AG04450 (cell line): ENCODE data around the gene SAMD7. TPM values are rescaled to one million over a fixed set of nuclear protein-coding genes. Genes with fewer than 3 reads are reported as not detected.

Source experiments
- CTCF ChIA-PET: fragments of 300-600, 350-600 bp; formaldehyde crosslinking; extraction: SDS; loops from one replicate; lab custom pipeline; 2022; ENCODE audit warnings: antibody characterized with exemption, inconsistent platforms; lab: Charles Lee
- POLR2A ChIA-PET: fragments of 350-600 bp; formaldehyde crosslinking; extraction: SDS; loops from one replicate; lab custom pipeline; 2021; ENCODE audit warnings: antibody characterized with exemption, inconsistent platforms; lab: Yijun Ruan, JAX
- DNase-seq: peaks from one replicate; pipeline ENCODE4 v3.0.0-alpha.2; 2011; ENCODE audit warnings: low read depth, low spot score
- H3K27ac ChIP-seq: one replicate; pipeline ENCODE4 v1.5.1; 2012; ENCODE audit warnings: low read depth, low read length, control low read depth
- H3K27me3 ChIP-seq: one replicate; pipeline ENCODE4 v1.6.0; 2012; ENCODE audit warnings: low read length; ENCODE audit not compliant: control insufficient read depth, insufficient read depth
- H3K4me3 ChIP-seq: 2 replicates; pipeline ENCODE4 v1.5.1; 2011; ENCODE audit warnings: mild to moderate bottlenecking, low read depth, low read length, control low read depth
- H3K9me3 ChIP-seq: 2 replicates; pipeline ENCODE4 v1.5.1; 2012; ENCODE audit warnings: low read length; ENCODE audit not compliant: control insufficient read depth, insufficient read depth
- CTCF ChIP-seq: IDR thresholded peaks from 2 replicates; pipeline ENCODE4 v1.5.1; 2011; ENCODE audit warnings: low read depth, low read length, control low read depth, inconsistent platforms
- polyA plus RNA-seq: library from polyadenylated mRNA; depleted of rRNA; stranded (reverse); fragments of >200 nt; gene quantifications from 2 replicates; pipeline ENCODE4 v1.2.3, GENCODE V29; 2011

The SAMD7 gene
- polyA plus RNA-seq, 1 experiment: not detected

DNA sequence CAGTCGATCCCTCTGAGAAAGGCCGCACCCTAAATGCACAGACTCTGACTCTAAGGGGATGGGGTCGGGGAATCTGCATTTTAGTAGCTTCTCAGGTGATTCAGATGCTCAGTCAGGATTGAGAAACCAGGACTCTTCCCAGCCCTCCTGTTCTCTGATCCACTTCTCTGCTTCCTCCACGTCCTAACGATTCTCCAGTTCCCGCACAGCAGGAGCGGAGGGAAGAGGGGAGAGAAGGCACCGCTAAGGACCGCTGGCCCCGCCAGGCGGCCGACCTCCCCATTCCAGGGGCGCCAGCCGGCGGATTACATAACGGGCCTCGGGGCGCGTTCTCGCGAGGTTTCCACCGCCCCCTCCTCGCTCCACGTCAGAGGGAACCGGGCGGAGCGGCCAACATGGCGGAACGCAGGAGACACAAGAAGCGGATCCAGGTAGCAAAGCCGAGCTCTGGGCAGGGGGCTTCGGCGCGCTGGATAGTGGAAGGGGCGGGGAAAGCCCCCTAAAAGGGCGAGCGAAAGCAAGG lies 55.1 kb downstream of the SAMD7 start, which contains the start of gene SEC62:
Gene SEC62, plus strand, starts transcription at position 380 of the 523 bp plus-strand sequence. Its CDS starts 16 bp downstream, at position 396.
- CTCF ChIA-PET: interaction anchor here (0.5 to 0.8 kb wide), 3 partner anchors 9 to 203 kb away, joined by 3 to 12 read pairs (median 4); no protein-coding TSS in a partner anchor
- POLR2A ChIA-PET: interaction anchor here (0.9 to 1.5 kb wide), 4 partner anchors 10 to 202 kb away, joined by 3 to 5 read pairs (median 4); partner anchors contain the start of genes LRRC34 and LRRIQ4
- peak within 1 kb of the TSS; percentile 92 for H3K4me3 ChIP-seq
- no peaks in the 10 kb centered on the region; the same call in 1 of the 2 replicates for H3K9me3 ChIP-seq
- H3K27ac ChIP-seq: peak within 1 kb of the TSS; percentile 88
- H3K27me3 ChIP-seq: peaks cover 2% of the 10 kb centered on the region
- DNase-seq: peak; percentile 79
- peak; percentile 59 for TF ChIP-seq CTCF

GRCh38 chr3:169966951-169967915 lies 55.9 kb downstream of the SAMD7 start:
- peak; percentile 2 for DNase-seq
- H3K27me3 ChIP-seq: peaks cover 2% of the 10 kb centered on the region

DNA sequence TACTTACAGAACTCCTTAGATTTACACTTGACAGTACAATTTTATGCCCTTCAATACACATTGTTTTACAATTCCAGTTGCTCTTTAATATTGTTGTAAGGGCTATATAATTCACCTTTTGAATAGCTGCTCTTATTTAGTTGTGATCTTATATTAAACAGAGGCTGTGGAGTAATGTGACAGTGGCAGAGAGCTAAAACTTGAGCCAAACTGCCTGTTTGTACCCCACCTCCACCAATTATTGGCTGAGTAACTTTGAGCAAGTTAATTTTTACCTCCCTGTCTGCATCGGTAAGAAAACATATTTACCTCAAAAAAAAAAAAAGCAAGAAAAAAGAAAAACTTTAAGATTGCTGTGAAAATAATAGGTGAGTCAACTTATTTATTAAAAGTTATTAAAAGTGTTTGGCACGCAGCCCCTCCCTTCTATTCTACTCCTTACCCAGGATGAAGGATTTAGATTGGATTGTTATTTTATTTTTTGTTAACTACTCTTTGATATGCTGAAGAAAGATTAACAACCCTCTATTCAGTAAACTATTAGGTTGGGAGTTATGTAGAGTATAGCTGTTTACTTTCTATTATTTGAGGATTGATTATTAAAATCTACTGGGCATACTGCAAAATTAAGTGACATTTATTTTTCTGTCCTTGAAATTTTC lies 57.0 kb downstream of the SAMD7 start:
- CTCF ChIA-PET: interaction anchor here (0.6 kb wide), 1 partner anchor 135 kb away, joined by 3 read pairs; no protein-coding TSS in a partner anchor
- H3K9me3 ChIP-seq: no peaks in the 10 kb centered on the region; the same call in 1 of the 2 replicates
- DNase-seq: no peak
- H3K4me3 ChIP-seq: peak overlapping the region; percentile 92
- POLR2A ChIA-PET: interaction anchor here (1.0 to 1.1 kb wide), 2 partner anchors 11 to 388 kb away, joined by 4 to 5 read pairs; no protein-coding TSS in a partner anchor
- peaks cover 2% of the 10 kb centered on the region for H3K27me3 ChIP-seq
- no peak for TF ChIP-seq CTCF
- H3K27ac ChIP-seq: no peak overlapping the region

More at GRCh38 chr3:169966951-169967915, 55.9 kb downstream of the SAMD7 start:
- Histone ChIP-seq H3K9me3 (no peaks in the 10 kb centered on the region; the same call in 1 of the 2 replicates), H3K4me3 (peak overlapping the region; percentile 92), H3K27ac (peak overlapping the region; percentile 88)
- CTCF ChIA-PET: interaction anchor here (0.5 to 0.8 kb wide), 4 partner anchors 9 to 202 kb away, joined by 3 to 12 read pairs (median 3); no protein-coding TSS in a partner anchor
- POLR2A ChIA-PET: interaction anchor here (0.9 to 1.5 kb wide), 6 partner anchors 9 to 389 kb away, joined by 3 to 5 read pairs (median 4); partner anchors contain the start of genes LRRC34 and LRRIQ4
- no peak for TF ChIP-seq CTCF

DNA sequence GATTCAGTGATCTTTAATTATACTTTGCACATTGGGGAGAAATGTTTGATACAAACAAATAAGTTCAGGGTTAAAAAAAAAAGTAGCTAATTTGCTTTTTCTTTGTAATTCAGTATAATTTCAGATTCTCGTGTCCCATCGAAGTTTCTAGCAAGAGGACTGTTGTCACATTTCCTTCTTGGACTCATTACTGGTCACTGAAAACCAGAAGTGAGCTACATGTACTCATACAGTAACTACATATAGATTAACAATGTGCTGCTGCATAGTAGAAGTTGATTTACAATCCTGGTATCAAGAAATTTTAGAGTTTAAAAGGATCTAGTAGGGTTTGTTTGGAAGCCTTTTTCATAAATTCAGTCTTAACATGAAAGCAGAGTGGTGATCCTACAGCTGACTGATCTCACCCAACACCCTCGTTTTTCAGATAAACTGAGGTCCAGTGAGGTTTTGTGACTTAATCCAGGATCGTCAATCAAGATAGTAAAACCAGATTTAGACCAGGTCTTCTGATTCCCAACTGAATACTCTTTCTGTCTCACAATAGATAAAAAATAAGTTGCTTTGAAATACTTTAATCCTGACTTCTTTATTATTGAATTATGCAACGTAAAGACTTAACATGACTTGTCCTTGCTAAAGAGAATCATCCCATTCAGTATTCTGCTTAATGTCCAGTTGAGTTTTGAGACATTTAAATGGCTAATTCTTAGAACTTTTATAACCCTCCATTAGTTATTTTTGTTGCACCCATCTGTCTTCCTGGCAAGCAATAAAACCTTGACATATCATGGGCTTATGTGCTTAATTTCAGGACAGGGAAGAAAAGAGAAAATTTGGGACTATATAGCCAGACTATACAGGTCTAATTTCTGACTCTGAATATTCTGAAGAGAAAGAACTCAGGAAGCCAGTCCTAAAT lies 58.1 kb downstream of the SAMD7 start:
- Histone ChIP-seq H3K9me3 (no peaks in the 10 kb centered on the region; the same call in 1 of the 2 replicates), H3K27ac (no peak overlapping the region), H3K27me3 (no peaks in the 10 kb centered on the region), H3K4me3 (no peak overlapping the region)
- ChIA-PET POLR2A (no interaction called here), CTCF (interaction anchor here (0.7 kb wide), 1 partner anchor 106 kb away, joined by 3 read pairs; no protein-coding TSS in a partner anchor)
- DNase-seq: no peak
- no peak for TF ChIP-seq CTCF
